T-helper 2 cell (primary cell): ENCODE data around the gene SLC4A9.
"Not testable (repeated sequence)": the region's sequence is repeated elsewhere in the genome, so short reads cannot be mapped to it uniquely, and the experiment has no call there.

Experiments
- DNase-seq, 5 experiments: peaks; one replicate each; pipeline versions ENCODE4 v3.0.0 to v3.0.0-alpha.2; 2012 to 2022

SLC4A9 gene

GRCh38 chr5:140339636-140340035 lies 20.4 kb upstream of the SLC4A9 start:
- DNase-seq: no peak

- no peak for DNase-seq
Observed at GRCh38 chr5:140340605-140341121, 19.3 kb upstream of the SLC4A9 start.

- no peak for DNase-seq
Observed at GRCh38 chr5:140341591-140341990, 18.4 kb upstream of the SLC4A9 start.

GRCh38 chr5:140342287-140342686 lies 17.7 kb upstream of the SLC4A9 start:
- peak in 1 of 5 experiments; percentile 82 for DNase-seq

- no peak for DNase-seq
Observed at GRCh38 chr5:140342896-140343295, 17.1 kb upstream of the SLC4A9 start.

- not testable (repeated sequence) for DNase-seq
Observed at GRCh38 chr5:140343849-140344248, 16.1 kb upstream of the SLC4A9 start.

GRCh38 chr5:140344683-140345423 lies 15.1 kb upstream of the SLC4A9 start:
- DNase-seq: no peak

- DNase-seq: no peak
Observed at GRCh38 chr5:140345919-140346347, 14.1 kb upstream of the SLC4A9 start.

- peak; percentile 15 to 48 (median 35) for DNase-seq
Observed at GRCh38 chr5:140346348-140347221, 13.4 kb upstream of the SLC4A9 start, which contains the start of gene HBEGF. Gene HBEGF, minus strand, starts transcription at chr5:140346603. Its CDS starts 275 bp downstream, at chr5:140346328.

- no peak for DNase-seq
Observed at GRCh38 chr5:140347360-140347759, 12.6 kb upstream of the SLC4A9 start.

GRCh38 chr5:140348104-140348503 lies 11.9 kb upstream of the SLC4A9 start:
- DNase-seq: no peak

GRCh38 chr5:140349244-140349643 lies 10.8 kb upstream of the SLC4A9 start:
- no peak for DNase-seq

- peak in 2 of 5 experiments; percentile 60 to 65 for DNase-seq
Observed at GRCh38 chr5:140351609-140352334, 8.2 kb upstream of the SLC4A9 start.

- no peak for DNase-seq
Observed at GRCh38 chr5:140355546-140355945, 4.4 kb upstream of the SLC4A9 start.

GRCh38 chr5:140356853-140357725 lies 2.9 kb upstream of the SLC4A9 start:
- no peak for DNase-seq

- DNase-seq: peak; percentile 40 to 80 (median 58)
Observed at GRCh38 chr5:140357726-140358093, 2.3 kb upstream of the SLC4A9 start.

- DNase-seq: no peak
Observed at GRCh38 chr5:140358738-140359310, 1.2 kb upstream of the SLC4A9 start.

- no peak for DNase-seq
Observed at GRCh38 chr5:140360681-140361479, 886 bp downstream of the SLC4A9 start.

- no peak for DNase-seq
Observed at GRCh38 chr5:140361901-140362300, 1.9 kb downstream of the SLC4A9 start.

- no peak for DNase-seq
Observed at GRCh38 chr5:140362311-140362710, 2.3 kb downstream of the SLC4A9 start.
